GM18858 (cell line): ENCODE measurements around the gene LCE2D.

Experiments used
- ATAC-seq: cut with Tn5 transposase; IDR thresholded peaks from one replicate; pipeline ENCODE4 v1.9.1; 2021; ENCODE audit not compliant: unreplicated experiment

LCE2D gene

GRCh38 chr1:152697701-152698600 lies 34.8 kb downstream of the LCE2D start, which contains the start of gene LCE2A:
Gene LCE2A (plus strand): TSS chr1:152698345. CDS start chr1:152698902, 557 bp downstream.
- ATAC-seq = no peak

- ATAC-seq = no peak
Measured at GRCh38 chr1:152699746-152700145, 36.6 kb downstream of the LCE2D start.

- no peak for ATAC-seq
Measured at GRCh38 chr1:152707860-152708259, 44.7 kb downstream of the LCE2D start, which contains the start of gene LCE4A. Gene LCE4A (plus strand): TSS chr1:152708160. CDS start chr1:152709076, 916 bp downstream.
